PC-3 (cell line): Measurements from ENCODE around the gene CA11. TPM values are rescaled to one million over a fixed set of nuclear protein-coding genes. Genes with fewer than 3 reads are reported as not detected.

Source experiments
- ATAC-seq: fragments of 200-7000 bp; cut with Tn5 transposase; 2 replicates; pipeline ENCODE4 v1.9.1; 2020; ENCODE audit warnings: mild to moderate bottlenecking, moderate library complexity
- BruUV-seq: library from RNA; stranded (reverse); fragments of 400-500 nt; replicated peaks from 2 replicates; lab custom pipeline; 2021; lab: Mats Ljungman, UMichigan
- CTCF ChIA-PET: fragments of 300-600 bp; sonication (Branson Sonifier 250); formaldehyde crosslinking; loops from one replicate; lab custom pipeline; 2022; ENCODE audit warnings: antibody characterized with exemption; lab: Charles Lee
- POLR2A ChIA-PET: fragments of 300-600 bp; sonication (Branson Sonifier 250); formaldehyde crosslinking; loops from one replicate; lab custom pipeline; 2022; ENCODE audit warnings: antibody characterized with exemption; ENCODE audit not compliant: unreplicated experiment; lab: Charles Lee
- DNase-seq: peaks from one replicate; pipeline ENCODE4 v3.0.0-alpha.2; 2015
- H2AFZ ChIP-seq: fragments of 300-600 bp; sonication (generic); 2 replicates; pipeline ENCODE4 v1.6.0; 2016; ENCODE audit warnings: antibody characterized with exemption, low read length
- H3F3A ChIP-seq: fragments of 300-600 bp; sonication (generic); one replicate; pipeline ENCODE4 v1.6.0; 2017; ENCODE audit warnings: antibody characterized with exemption, low read length, control low read depth, mild to moderate bottlenecking; ENCODE audit not compliant: unreplicated experiment
- H3K27ac ChIP-seq: fragments of 300-600 bp; sonication (generic); 2 replicates; pipeline ENCODE4 v1.5.1; 2016; ENCODE audit warnings: mild to moderate bottlenecking, low read length
- H3K27me3 ChIP-seq: fragments of 300-600 bp; sonication (generic); 2 replicates; pipeline ENCODE4 v1.6.1; 2016; ENCODE audit warnings: low read length, mixed read lengths
- H3K36me3 ChIP-seq: fragments of 300-600 bp; sonication (generic); 2 replicates; pipeline ENCODE4 v1.6.1; 2016; ENCODE audit warnings: low read depth, mixed run types, low read length, mixed read lengths
- H3K4me1 ChIP-seq: fragments of 300-600 bp; sonication (generic); 2 replicates; pipeline ENCODE4 v1.5.1; 2016; ENCODE audit warnings: low read length; ENCODE audit not compliant: insufficient read depth
- H3K4me2 ChIP-seq: fragments of 300-600 bp; sonication (generic); 2 replicates; pipeline ENCODE4 v1.6.0; 2016; ENCODE audit warnings: low read length
- H3K4me3 ChIP-seq: fragments of 300-600 bp; sonication (generic); 2 replicates; pipeline ENCODE4 v1.5.1; 2016; ENCODE audit warnings: mild to moderate bottlenecking, low read length, mixed read lengths
- H3K79me2 ChIP-seq: fragments of 300-600 bp; sonication (generic); 2 replicates; pipeline ENCODE4 v1.6.1; 2017; ENCODE audit warnings: low read length, mixed read lengths
- H3K9ac ChIP-seq: fragments of 300-600 bp; sonication (generic); 2 replicates; pipeline ENCODE4 v1.6.0; 2016; ENCODE audit warnings: mild to moderate bottlenecking, low read length
- H3K9me2 ChIP-seq: fragments of 300-600 bp; sonication (generic); replicated peaks from 2 replicates; pipeline ENCODE4 v1.6.1; 2016; ENCODE audit warnings: mixed run types, low read length, mixed read lengths
- H3K9me3 ChIP-seq: fragments of 300-600 bp; sonication (generic); 2 replicates; pipeline ENCODE4 v1.6.1; 2016; ENCODE audit warnings: low read length, mixed read lengths
- H4K20me1 ChIP-seq: fragments of 300-600 bp; sonication (generic); 2 replicates; pipeline ENCODE4 v1.6.1; 2016; ENCODE audit warnings: low read length, mixed read lengths
- CTCF ChIP-seq: fragments of 300-600 bp; sonication (generic); conservative IDR thresholded peaks from 2 replicates; pipeline ENCODE4 v1.5.1; 2017; ENCODE audit warnings: antibody characterized with exemption, low read depth, mild to moderate bottlenecking, low read length
- EZH2 ChIP-seq: fragments of 300-600 bp; sonication (generic); IDR thresholded peaks from one replicate; pipeline ENCODE4 v1.6.1; 2017; ENCODE audit warnings: antibody characterized with exemption, mild to moderate bottlenecking, low read length; ENCODE audit not compliant: unreplicated experiment
- EZH2phosphoT487 ChIP-seq: fragments of 300-600 bp; sonication (generic); IDR thresholded peaks from 2 replicates; pipeline ENCODE4 v1.6.1; 2018; ENCODE audit warnings: mild to moderate bottlenecking, antibody characterized with exemption, low read length, borderline replicate concordance
- intact Hi-C: fragments of 100-400 bp; cut with micrococcal nuclease; formaldehyde crosslinking; loops from 2 replicates; pipeline ENCODE4 v1.9.0; 2023
- total RNA-seq: library from RNA; depleted of rRNA; stranded (reverse); fragments of >200 nt; gene quantifications from 2 replicates; pipeline ENCODE4 v1.2.3, GENCODE V29; 2014

Gene CA11
- total RNA-seq, 1 experiment from 2014 or later: 4.1 TPM

GRCh38 chr19:48603001-48603400, 43.0 kb downstream of the CA11 start:
- Histone ChIP-seq H2AFZ (no peak overlapping the region), H3F3A (no peaks in the 10 kb centered on the region), H3K27ac (no peak overlapping the region), H3K27me3 (no peaks in the 10 kb centered on the region), H3K4me3 (no peak overlapping the region), H3K4me2 (no peak overlapping the region), H3K79me2 (no peaks in the 10 kb centered on the region), H4K20me1 (no peaks in the 10 kb centered on the region), H3K9me2 (no peaks in the 10 kb centered on the region), H3K4me1 (no peaks in the 10 kb centered on the region), H3K9ac (no peak overlapping the region), H3K9me3 (no peaks in the 10 kb centered on the region), H3K36me3 (no peaks in the 10 kb centered on the region)
- ATAC-seq: no peak
- DNase-seq: no peak
- POLR2A ChIA-PET: no interaction called here
- no peak for TF ChIP-seq EZH2phosphoT487
- TF ChIP-seq CTCF: no peak
- TF ChIP-seq EZH2: no peak
- CTCF ChIA-PET: no interaction called here
- no TSS peak for BruUV-seq
- intact Hi-C loops: no loop called here

- Histone ChIP-seq H3K79me2 (no peaks in the 10 kb centered on the region), H3K27me3 (no peaks in the 10 kb centered on the region), H3K9ac (no peak overlapping the region), H3K27ac (no peak overlapping the region), H3F3A (no peaks in the 10 kb centered on the region), H2AFZ (no peak overlapping the region), H3K9me3 (no peaks in the 10 kb centered on the region), H4K20me1 (no peaks in the 10 kb centered on the region), H3K4me2 (no peak overlapping the region), H3K9me2 (no peaks in the 10 kb centered on the region), H3K4me1 (no peaks in the 10 kb centered on the region), H3K4me3 (no peak overlapping the region), H3K36me3 (no peaks in the 10 kb centered on the region)
- ATAC-seq: no peak
- TF ChIP-seq CTCF: no peak
- TF ChIP-seq EZH2phosphoT487: no peak
- TF ChIP-seq EZH2: no peak
- ChIA-PET CTCF (no interaction called here), POLR2A (no interaction called here)
- intact Hi-C loops: no loop called here
- BruUV-seq: no TSS peak
- no peak for DNase-seq
Observed at GRCh38 chr19:48600679-48601417, 45.1 kb downstream of the CA11 start.

GRCh38 chr19:48598996-48599700, 46.8 kb downstream of the CA11 start:
- no peak overlapping the region for H3K9ac ChIP-seq
- H3K36me3 ChIP-seq: no peaks in the 10 kb centered on the region
- no peak for TF ChIP-seq CTCF
- no peak for TF ChIP-seq EZH2phosphoT487
- no peak for TF ChIP-seq EZH2
- no peaks in the 10 kb centered on the region for H3K9me2 ChIP-seq
- no peaks in the 10 kb centered on the region for H3F3A ChIP-seq
- H3K4me2 ChIP-seq: no peak overlapping the region
- no peaks in the 10 kb centered on the region for H3K4me1 ChIP-seq
- H3K27ac ChIP-seq: no peak overlapping the region
- no peaks in the 10 kb centered on the region for H4K20me1 ChIP-seq
- ChIA-PET POLR2A (no interaction called here), CTCF (no interaction called here)
- DNase-seq (no peak), ATAC-seq (no peak)
- BruUV-seq: no TSS peak
- no peaks in the 10 kb centered on the region for H3K27me3 ChIP-seq
- H3K4me3 ChIP-seq: no peak overlapping the region
- H2AFZ ChIP-seq: no peak overlapping the region
- no peaks in the 10 kb centered on the region for H3K79me2 ChIP-seq
- intact Hi-C loops: no loop called here
- no peaks in the 10 kb centered on the region for H3K9me3 ChIP-seq
